ENCODE results near the gene FLG2.
A peak's percentile ranks its signal among the peaks of the same experiment; 100 is the strongest.

FLG2 gene

GRCh38 chr1:152349611-152350010 lies 10.2 kb downstream of the FLG2 start:
- in situ Hi-C loops (cut with HindIII; ENCODE audit: low sequenced_read_pairs), result no loop called here
- TF ChIP-seq, protein P1, sequence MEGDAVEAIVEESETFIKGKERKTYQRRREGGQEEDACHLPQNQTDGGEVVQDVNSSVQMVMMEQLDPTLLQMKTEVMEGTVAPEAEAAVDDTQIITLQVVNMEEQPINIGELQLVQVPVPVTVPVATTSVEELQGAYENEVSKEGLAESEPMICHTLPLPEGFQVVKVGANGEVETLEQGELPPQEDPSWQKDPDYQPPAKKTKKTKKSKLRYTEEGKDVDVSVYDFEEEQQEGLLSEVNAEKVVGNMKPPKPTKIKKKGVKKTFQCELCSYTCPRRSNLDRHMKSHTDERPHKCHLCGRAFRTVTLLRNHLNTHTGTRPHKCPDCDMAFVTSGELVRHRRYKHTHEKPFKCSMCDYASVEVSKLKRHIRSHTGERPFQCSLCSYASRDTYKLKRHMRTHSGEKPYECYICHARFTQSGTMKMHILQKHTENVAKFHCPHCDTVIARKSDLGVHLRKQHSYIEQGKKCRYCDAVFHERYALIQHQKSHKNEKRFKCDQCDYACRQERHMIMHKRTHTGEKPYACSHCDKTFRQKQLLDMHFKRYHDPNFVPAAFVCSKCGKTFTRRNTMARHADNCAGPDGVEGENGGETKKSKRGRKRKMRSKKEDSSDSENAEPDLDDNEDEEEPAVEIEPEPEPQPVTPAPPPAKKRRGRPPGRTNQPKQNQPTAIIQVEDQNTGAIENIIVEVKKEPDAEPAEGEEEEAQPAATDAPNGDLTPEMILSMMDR (IDR thresholded peaks at IDR 0.05; ENCODE audit: low read depth, low read length, missing control alignments), result no peak
- H3K4me3 ChIP-seq (ENCODE audit: low read depth, low read length), result no peak overlapping the region
- DNase-seq (ENCODE audit: low read depth), result no peak

DNA sequence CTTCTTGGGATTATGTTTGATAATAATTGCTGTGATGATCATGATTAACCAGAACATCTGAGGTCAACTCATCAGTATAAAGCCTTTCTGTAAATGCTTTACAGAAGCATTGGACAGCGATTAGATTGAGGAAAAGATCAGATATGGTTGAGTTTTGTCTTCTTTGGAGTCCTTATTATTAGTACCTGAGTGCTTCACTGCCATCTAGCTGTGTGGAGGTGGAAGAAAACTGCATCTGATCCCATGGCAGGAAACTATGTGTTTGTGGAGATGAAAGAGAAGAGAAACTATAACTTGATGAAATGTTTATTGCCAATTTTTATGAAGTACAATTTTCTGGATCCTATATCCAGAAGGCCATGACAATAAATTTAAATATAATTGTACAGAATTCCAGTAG lies 11.4 kb downstream of the FLG2 start:
- no peak overlapping the region for H3K4me3 ChIP-seq (ENCODE audit: low read depth, low read length)
- DNase-seq (ENCODE audit: low read depth), result no peak
- TF ChIP-seq, protein P1 (IDR thresholded peaks at IDR 0.05; ENCODE audit: low read depth, low read length, missing control alignments), result peak; percentile 11
- in situ Hi-C loops (cut with HindIII; ENCODE audit: low sequenced_read_pairs), result no loop called here

GRCh38 chr1:152347116-152347728 lies 12.6 kb downstream of the FLG2 start:
- DNase-seq (ENCODE audit: low read depth), result peak; percentile 33
- TF ChIP-seq, protein P1 (IDR thresholded peaks at IDR 0.05; ENCODE audit: low read depth, low read length, missing control alignments), result peak; percentile 94
- H3K4me3 ChIP-seq (ENCODE audit: low read depth, low read length), result no peak overlapping the region
- in situ Hi-C loops (cut with HindIII; ENCODE audit: low sequenced_read_pairs), result no loop called here

GRCh38 chr1:152344438-152344837 lies 15.4 kb downstream of the FLG2 start:
- in situ Hi-C loops (cut with HindIII; ENCODE audit: low sequenced_read_pairs), result no loop called here
- TF ChIP-seq, protein P1 (IDR thresholded peaks at IDR 0.05; ENCODE audit: low read depth, low read length, missing control alignments), result no peak
- H3K4me3 ChIP-seq (ENCODE audit: low read depth, low read length), result no peak overlapping the region
- DNase-seq (ENCODE audit: low read depth), result no peak

DNA sequence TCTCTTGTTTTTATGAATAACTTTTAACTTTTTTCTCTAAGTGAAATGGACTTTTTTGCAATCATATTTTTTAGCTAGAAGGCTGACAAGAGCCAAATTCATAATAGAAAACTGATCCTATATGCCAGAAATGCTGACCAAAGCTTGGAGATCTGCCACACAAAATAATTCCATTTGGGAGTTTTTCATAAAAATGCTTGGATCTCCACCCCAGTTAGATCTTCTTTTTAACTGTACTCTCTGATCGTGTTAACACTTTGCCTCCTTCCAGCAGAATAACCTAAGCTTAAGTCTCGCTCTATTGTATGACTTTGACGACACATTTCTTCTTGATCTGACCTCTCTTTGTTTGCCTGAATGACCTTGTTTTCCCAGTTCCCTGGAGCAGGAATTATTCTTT lies 16.8 kb downstream of the FLG2 start:
- TF ChIP-seq, protein P1 (IDR thresholded peaks at IDR 0.05; ENCODE audit: low read depth, low read length, missing control alignments), result no peak
- in situ Hi-C loops (cut with HindIII; ENCODE audit: low sequenced_read_pairs), result no loop called here
- DNase-seq (ENCODE audit: low read depth), result no peak

GRCh38 chr1:152335399-152335798 lies 24.4 kb downstream of the FLG2 start:
- in situ Hi-C loops (cut with HindIII; ENCODE audit: low sequenced_read_pairs), result no loop called here
- H3K4me3 ChIP-seq (ENCODE audit: low read depth, low read length), result no peak overlapping the region
- no peak for DNase-seq (ENCODE audit: low read depth)
- TF ChIP-seq, protein P1 (IDR thresholded peaks at IDR 0.05; ENCODE audit: low read depth, low read length, missing control alignments), result no peak

More for the DNA sequence above, 16.8 kb downstream of the FLG2 start:
- no peak overlapping the region for H3K4me3 ChIP-seq (ENCODE audit: low read depth, low read length)

Data from astrocyte of the cerebellum (primary cell).